Heart right ventricle (tissue), 16 donors: ENCODE data around the gene RGS7BP. TPM values are rescaled to one million over a fixed set of nuclear protein-coding genes. Genes with fewer than 3 reads are reported as not detected.

Experiments used
- ATAC-seq, 8 donors: fragments of 200-7000 bp; cut with Tn5 transposase; one replicate each; pipeline ENCODE4 v1.9.1; 2020; ENCODE audit warnings: mild to moderate bottlenecking in 8 of 8, moderate library complexity in 8 of 8, moderate number of reproducible peaks in 1 of 8
- DNase-seq, 2 donors: peaks; one replicate each; pipeline ENCODE4 v3.0.0-alpha.2; 2020
- H3K27ac ChIP-seq, 10 donors: fragments of 200-600 bp; sonication (generic) in 2 of 10; one replicate each; pipeline versions ENCODE4 v1.5.0 to v1.8.0; 2020 to 2022; ENCODE audit warnings: mild to moderate bottlenecking in 3 of 10
- H3K27me3 ChIP-seq, 7 donors: fragments of 200-600 bp; one replicate each; pipeline ENCODE4 v1.8.0; 2021 to 2022; ENCODE audit warnings: mild to moderate bottlenecking in 2 of 7
- H3K36me3 ChIP-seq, 9 donors: fragments of 200-600 bp; sonication (generic) in 1 of 9; one replicate each; pipeline versions ENCODE4 v1.5.0 to v1.8.0; 2020 to 2022; ENCODE audit warnings: mild to moderate bottlenecking in 2 of 9
- H3K4me1 ChIP-seq, 9 donors: fragments of 200-600 bp; sonication (generic) in 1 of 9; one replicate each; pipeline versions ENCODE4 v1.5.0 to v1.8.0; 2020 to 2022; ENCODE audit warnings: mild to moderate bottlenecking in 4 of 9
- H3K4me3 ChIP-seq, 10 donors: fragments of 200-600 bp; sonication (generic) in 2 of 10; one replicate each; pipeline versions ENCODE4 v1.5.0 to v1.8.0; 2020 to 2022; ENCODE audit warnings: mild to moderate bottlenecking in 7 of 10, moderate library complexity in 2 of 10
- H3K9me3 ChIP-seq, 11 donors: fragments of 200-600 bp in 10 of 11; sonication (generic) in 2 of 11; one replicate each; pipeline versions ENCODE4 v1.5.0 to v1.8.0; 2013 to 2022; ENCODE audit warnings: mild to moderate bottlenecking in 2 of 11, control low read depth in 1 of 11, moderate library complexity in 1 of 11
- WGBS, 2 donors: extraction: QIAGEN DNeasy Blood & Tissue Kit; methylation state at CpG; one replicate each; pipeline ENCODE4 v1.1.7; 2013; ENCODE audit warnings: inconsistent platforms in 1 of 2; 5-methylcytosine and 5-hydroxymethylcytosine counted together
- intact Hi-C, 10 donors: fragments of 100-400 bp; cut with DNase I; formaldehyde crosslinking; loops; one replicate each; pipeline versions ENCODE4 v1.11.1 to v1.14.2; 2022
- polyA plus RNA-seq, 2 donors: library from polyadenylated mRNA; stranded (reverse); fragments of 200-250 nt; gene quantifications; one replicate each; pipeline ENCODE4 v1.2.3, GENCODE V29; 2013
- total RNA-seq, 10 donors: library from RNA; stranded (reverse); fragmentation: NEBNext Ultra II Directional in 3 of 10; extraction: Animal tissue kit (Norgen Biotek cat#: 25700) in 3 of 10; gene quantifications; one replicate each; pipeline versions ENCODE4 v1.2.1 to v1.2.4, GENCODE V29; 2021 to 2023
- TF ChIP-seq, protein P1 (sequence below), 9 donors: fragments of 200-600 bp; sonication (generic) in 2 of 9; IDR thresholded peaks; one replicate each; pipeline versions ENCODE4 v1.5.0 to v1.8.0; 2021 to 2022; ENCODE audit warnings: antibody characterized with exemption in 9 of 9, mild to moderate bottlenecking in 5 of 9, moderate library complexity in 1 of 9
- donor health status: Arrhythmogenic right ventricular cardiomyopathy.
- donor health status: ischemic (EF 13 %, LVEDD 7.1; RV severe dilation, severe dysfunction).
- donor health status: healthy with polysubstance abuse.
- donor health status: DM: no; HTN: yes; CAD: no.
- donor health status: DM: no; HTN: no; CAD: no.
- donor health status: ischemic (EF 25% LVEDD 6.9; RV normal size, moderate dysfunction).
- donor health status: ischemic (EF 25% LVEDD 5.7; RV mildly dilated, moderate dysfunction).
- donor health status: healthy.
- donor health status: DM: yes; HTN: yes; CAD: no.
- donor health status: Ischemic cardiomyopathy.
- donor health status: ischemic (EF 35%, LVEDD 5.7; RV mildly dilated, moderate dysfunction).
- donor health status: nonischemic (EF 11% LVEDD 7.7; RV severe dilation, severe dysfunction).
- donor health status: DM: yes; HTN: yes; CAD: no.
- donor health status: PGD.
- donor health status: ischemic (EF 29% LVEDD 5.4; RV normal size, mild dysfunction).
- donor health status: nonischemic (EF 23%, LVEDD 6.1; RV moderate dilation, normal function).

Gene RGS7BP
- total and polyA plus RNA-seq, 12 donors: 0.07 to 3.1 (median 1.5) TPM

- intact Hi-C loops: no loop called here
- Histone ChIP-seq H3K36me3 (no peaks in the 10 kb centered on the region), H3K27me3 (peaks cover 0 to 7% (median 0%) of the 10 kb centered on the region in 7 donors), H3K9me3 (no peaks in the 10 kb centered on the region), H3K4me1 (peaks cover 0 to 7% (median 0%) of the 10 kb centered on the region in 9 donors), H3K27ac (no peak overlapping the region), H3K4me3 (no peak overlapping the region)
- ATAC-seq: no peak
- WGBS, 2 donors: 81 to 91% methylated on average over 2 of the region's 2 CpGs
- TF ChIP-seq, protein P1, sequence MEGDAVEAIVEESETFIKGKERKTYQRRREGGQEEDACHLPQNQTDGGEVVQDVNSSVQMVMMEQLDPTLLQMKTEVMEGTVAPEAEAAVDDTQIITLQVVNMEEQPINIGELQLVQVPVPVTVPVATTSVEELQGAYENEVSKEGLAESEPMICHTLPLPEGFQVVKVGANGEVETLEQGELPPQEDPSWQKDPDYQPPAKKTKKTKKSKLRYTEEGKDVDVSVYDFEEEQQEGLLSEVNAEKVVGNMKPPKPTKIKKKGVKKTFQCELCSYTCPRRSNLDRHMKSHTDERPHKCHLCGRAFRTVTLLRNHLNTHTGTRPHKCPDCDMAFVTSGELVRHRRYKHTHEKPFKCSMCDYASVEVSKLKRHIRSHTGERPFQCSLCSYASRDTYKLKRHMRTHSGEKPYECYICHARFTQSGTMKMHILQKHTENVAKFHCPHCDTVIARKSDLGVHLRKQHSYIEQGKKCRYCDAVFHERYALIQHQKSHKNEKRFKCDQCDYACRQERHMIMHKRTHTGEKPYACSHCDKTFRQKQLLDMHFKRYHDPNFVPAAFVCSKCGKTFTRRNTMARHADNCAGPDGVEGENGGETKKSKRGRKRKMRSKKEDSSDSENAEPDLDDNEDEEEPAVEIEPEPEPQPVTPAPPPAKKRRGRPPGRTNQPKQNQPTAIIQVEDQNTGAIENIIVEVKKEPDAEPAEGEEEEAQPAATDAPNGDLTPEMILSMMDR (IDR thresholded peaks at IDR 0.05): no peak
- no peak for DNase-seq
These were observed 117.2 kb downstream of the RGS7BP start for GRCh38 chr5:64622991-64623390.

GRCh38 chr5:64625678-64626077, 119.9 kb downstream of the RGS7BP start:
- H3K9me3 ChIP-seq: no peaks in the 10 kb centered on the region
- TF ChIP-seq, protein P1 (IDR thresholded peaks at IDR 0.05): no peak
- peaks cover 0 to 7% (median 0%) of the 10 kb centered on the region in 7 donors for H3K27me3 ChIP-seq
- intact Hi-C loops: no loop called here
- H3K36me3 ChIP-seq: no peaks in the 10 kb centered on the region
- no peak overlapping the region for H3K4me3 ChIP-seq
- ATAC-seq (no peak), DNase-seq (no peak)
- 56 to 64% methylated on average over 1 of the region's 1 CpG for WGBS, 2 donors
- H3K27ac ChIP-seq: no peak overlapping the region
- no peaks in the 10 kb centered on the region for H3K4me1 ChIP-seq

- Histone ChIP-seq H3K4me3 (no peak overlapping the region), H3K27ac (no peak overlapping the region), H3K4me1 (no peaks in the 10 kb centered on the region), H3K36me3 (no peaks in the 10 kb centered on the region), H3K27me3 (peaks cover 0 to 15% (median 0%) of the 10 kb centered on the region in 7 donors), H3K9me3 (no peaks in the 10 kb centered on the region)
- TF ChIP-seq, protein P1 (IDR thresholded peaks at IDR 0.05): no peak
- DNase-seq (no peak), ATAC-seq (no peak)
- 71 to 79% methylated on average over 2 of the region's 2 CpGs for WGBS, 2 donors
- intact Hi-C loops: no loop called here
These were observed 123.1 kb downstream of the RGS7BP start for GRCh38 chr5:64628901-64629300.

DNA sequence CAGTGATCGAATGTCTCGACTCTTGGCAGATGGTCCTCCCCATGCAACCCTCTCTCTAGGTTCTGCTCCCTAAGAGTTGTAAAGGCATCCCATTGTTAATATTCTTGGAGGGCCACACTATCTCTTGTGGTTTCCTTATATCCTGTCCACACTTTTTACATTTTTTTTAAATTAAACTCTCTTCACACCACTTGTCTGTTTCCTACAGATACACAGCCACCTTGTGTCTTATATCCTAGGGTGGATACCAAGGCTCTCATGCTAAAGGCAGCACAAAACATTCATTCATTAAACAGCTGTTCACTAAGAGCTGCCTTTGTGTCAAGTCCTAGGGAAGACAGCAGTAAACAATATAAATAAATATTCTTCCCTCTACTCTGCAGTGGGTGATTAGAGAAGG, 124.0 kb downstream of the RGS7BP start:
- Histone ChIP-seq H3K36me3 (no peaks in the 10 kb centered on the region), H3K27me3 (peaks cover 0 to 15% (median 0%) of the 10 kb centered on the region in 7 donors), H3K4me1 (peaks cover 0 to 4% (median 0%) of the 10 kb centered on the region in 9 donors), H3K4me3 (no peak overlapping the region), H3K9me3 (no peaks in the 10 kb centered on the region), H3K27ac (no peak overlapping the region)
- TF ChIP-seq, protein P1 (IDR thresholded peaks at IDR 0.05): no peak
- WGBS, 2 donors: 49 to 78% methylated on average over 2 of the region's 2 CpGs
- intact Hi-C loops: loop anchor here in 5 of 10 donors (5.0 to 10.0 kb wide), 2 partner anchors 152 to 855 kb away; partner anchors contain the start of gene ADAMTS6 (in 4 of the 5)
- no peak for DNase-seq
- no peak for ATAC-seq
